ENCODE data around the gene SSR2.

- TF ChIP-seq CTCF (IDR thresholded peaks at IDR 0.05) (no peak), POLR2A (IDR thresholded peaks at IDR 0.05) (no peak), POLR2AphosphoS5 (IDR thresholded peaks at IDR 0.05) (no peak), EP300 (IDR thresholded peaks at IDR 0.05) (no peak)
Measured at GRCh38 chr1:156052862-156053767, 32.4 kb upstream of the SSR2 start.
